Uterus (tissue), 4 donors: ENCODE data around the gene UBE2L5. TPM values are rescaled to one million over a fixed set of nuclear protein-coding genes. Genes with fewer than 3 reads are reported as not detected.

ENCODE experiments used
- DNase-seq, 2 donors: peaks; one replicate each; pipeline ENCODE4 v3.0.0-alpha.2; 2019 to 2020
- H3K27ac ChIP-seq, 2 donors: fragments of 200-600 bp; sonication (generic); 1 replicate in 1 of 2; 2 replicates in 1 of 2; pipeline ENCODE4 v1.5.1; 2016 to 2018
- H3K27me3 ChIP-seq, 2 donors: fragments of 200-600 bp; sonication (generic); one replicate each; pipeline ENCODE4 v1.5.1; 2018 to 2019; ENCODE audit warnings: control low read depth in 1 of 2
- H3K36me3 ChIP-seq, 2 donors: fragments of 200-600 bp; sonication (generic); one replicate each; pipeline ENCODE4 v1.5.1; 2019; ENCODE audit warnings: control low read depth in 1 of 2
- H3K4me1 ChIP-seq, 2 donors: fragments of 200-600 bp; sonication (generic); one replicate each; pipeline ENCODE4 v1.5.1; 2018 to 2019; ENCODE audit warnings: control low read depth in 1 of 2
- H3K4me3 ChIP-seq, 2 donors: fragments of 200-600 bp; sonication (generic); 1 replicate in 1 of 2; 2 replicates in 1 of 2; pipeline ENCODE4 v1.5.1; 2018 to 2019; ENCODE audit warnings: mild to moderate bottlenecking in 1 of 2
- H3K9me3 ChIP-seq, 2 donors: fragments of 200-600 bp; sonication (generic); one replicate each; pipeline ENCODE4 v1.5.1; 2019; ENCODE audit warnings: control low read depth in 1 of 2
- POLR2A ChIP-seq, 2 donors: fragments of 450-650 bp; IDR thresholded peaks; one replicate each; pipeline ENCODE4 v1.6.1; 2016; ENCODE audit warnings: antibody characterized with exemption in 2 of 2, mild to moderate bottlenecking in 1 of 2, moderate library complexity in 1 of 2
- intact Hi-C: fragments of 100-400 bp; cut with DNase I; formaldehyde crosslinking; loops from one replicate; pipeline ENCODE4 v1.15.1; 2023; ENCODE audit warnings: low total_unique reads
- total RNA-seq, 4 donors: library from RNA; depleted of rRNA in 3 of 4; stranded (reverse); fragments of >200 nt in 3 of 4; gene quantifications; one replicate each; pipeline versions ENCODE4 v1.1.0 to v1.2.4, GENCODE V29; 2014 to 2023
- TF ChIP-seq, protein P1 (sequence below), 4 experiments: fragments of 200-600 bp in 2 of 4; fragments of 450-650 bp in 2 of 4; sonication (generic) in 2 of 4; IDR thresholded peaks; one replicate each; pipeline ENCODE4 v1.5.1; 2016 to 2019; ENCODE audit warnings: antibody characterized with exemption in 4 of 4, mild to moderate bottlenecking in 2 of 4, moderate library complexity in 1 of 4
- donor health status: DM: yes; HTN: yes; CAD: no.

UBE2L5 gene
- 1 to 10 TPM in 1 of 4 donors, under 1 TPM in 1, not detected in 2; 0.21 to 2.8 TPM for total RNA-seq

DNA sequence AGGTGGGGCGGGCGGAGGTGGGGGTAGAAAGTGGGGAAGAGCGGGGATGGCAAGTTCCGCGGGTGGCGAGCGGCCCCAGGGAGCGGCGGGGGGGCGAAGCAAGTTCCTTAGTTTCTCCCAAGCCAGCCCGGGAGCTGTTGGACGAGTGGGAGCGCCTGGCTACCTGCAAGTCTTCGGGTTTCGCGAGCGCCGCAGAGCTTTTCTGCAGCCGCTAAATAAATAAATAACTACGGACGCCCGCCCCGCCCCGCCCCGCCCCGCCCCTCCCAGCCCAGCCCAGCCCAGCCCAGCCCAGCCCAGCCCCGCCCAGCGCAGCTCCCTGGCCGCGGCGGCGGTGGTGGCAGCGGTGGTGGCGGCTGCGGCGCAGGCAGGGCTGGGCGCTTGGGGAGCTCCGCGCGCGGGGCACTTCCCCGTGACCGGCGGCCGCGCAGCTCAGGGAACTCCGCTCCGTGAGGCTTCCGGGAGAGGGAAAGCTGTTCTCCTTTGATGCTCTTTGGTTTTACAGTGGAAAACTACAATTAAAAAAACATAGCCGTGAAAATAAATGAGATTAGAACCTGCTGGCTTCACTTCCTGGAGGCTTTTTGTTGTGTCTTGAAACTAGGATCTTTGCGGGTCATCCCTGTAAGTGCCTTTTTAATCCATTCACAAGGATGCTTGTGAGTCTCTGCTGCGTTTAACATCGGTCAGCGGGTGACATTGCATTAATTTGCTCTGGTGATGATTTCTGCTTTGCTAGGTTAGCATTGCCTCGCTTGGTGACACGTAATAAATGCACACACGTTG is at the start of gene UBE2L5:
TSS of gene UBE2L5 (plus strand) at position 440 of the 786 bp plus-strand sequence. CDS start 5,498 bp downstream, outside the sequence.
- Histone ChIP-seq H3K36me3 (no peaks in the 10 kb centered on the region), H3K27me3 (no peaks in the 10 kb centered on the region), H3K27ac (peak within 1 kb of the TSS; percentile 97 to 98), H3K9me3 (no peaks in the 10 kb centered on the region), H3K4me3 (peak within 1 kb of the TSS; percentile 49 to 58), H3K4me1 (peaks cover 0 to 9% of the 10 kb centered on the region in 2 donors)
- TF ChIP-seq, protein P1, sequence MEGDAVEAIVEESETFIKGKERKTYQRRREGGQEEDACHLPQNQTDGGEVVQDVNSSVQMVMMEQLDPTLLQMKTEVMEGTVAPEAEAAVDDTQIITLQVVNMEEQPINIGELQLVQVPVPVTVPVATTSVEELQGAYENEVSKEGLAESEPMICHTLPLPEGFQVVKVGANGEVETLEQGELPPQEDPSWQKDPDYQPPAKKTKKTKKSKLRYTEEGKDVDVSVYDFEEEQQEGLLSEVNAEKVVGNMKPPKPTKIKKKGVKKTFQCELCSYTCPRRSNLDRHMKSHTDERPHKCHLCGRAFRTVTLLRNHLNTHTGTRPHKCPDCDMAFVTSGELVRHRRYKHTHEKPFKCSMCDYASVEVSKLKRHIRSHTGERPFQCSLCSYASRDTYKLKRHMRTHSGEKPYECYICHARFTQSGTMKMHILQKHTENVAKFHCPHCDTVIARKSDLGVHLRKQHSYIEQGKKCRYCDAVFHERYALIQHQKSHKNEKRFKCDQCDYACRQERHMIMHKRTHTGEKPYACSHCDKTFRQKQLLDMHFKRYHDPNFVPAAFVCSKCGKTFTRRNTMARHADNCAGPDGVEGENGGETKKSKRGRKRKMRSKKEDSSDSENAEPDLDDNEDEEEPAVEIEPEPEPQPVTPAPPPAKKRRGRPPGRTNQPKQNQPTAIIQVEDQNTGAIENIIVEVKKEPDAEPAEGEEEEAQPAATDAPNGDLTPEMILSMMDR (IDR thresholded peaks at IDR 0.05), result no peak
- peak; percentile 52 to 89 for TF ChIP-seq POLR2A (IDR thresholded peaks at IDR 0.05)
- DNase-seq, result peak; percentile 86 to 93
- intact Hi-C loops, result loop anchor here (5.0 kb wide), 1 partner anchor 830 kb away; no protein-coding TSS in a partner anchor

DNA sequence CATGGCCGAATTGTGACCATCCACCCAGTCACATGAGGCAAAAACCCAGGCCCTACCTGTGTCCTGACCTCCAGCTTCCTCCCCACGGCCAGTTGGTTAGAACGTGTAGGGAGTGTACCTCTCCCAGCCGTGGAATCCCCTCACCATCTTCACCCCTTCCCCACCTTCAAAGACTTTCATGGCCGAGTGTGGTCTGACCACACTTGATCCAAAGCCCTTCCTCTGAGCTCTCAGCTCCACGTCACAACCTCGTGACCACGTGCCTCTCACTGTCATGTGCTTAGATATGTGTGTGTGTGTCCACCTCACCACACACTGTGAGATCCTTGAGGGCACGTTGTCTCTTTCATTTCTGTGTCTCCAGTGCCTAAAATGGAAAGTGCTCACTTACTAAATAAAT is 48.6 kb upstream of the UBE2L5 start:
- Histone ChIP-seq H3K4me1 (no peaks in the 10 kb centered on the region), H3K27ac (no peak overlapping the region), H3K36me3 (no peaks in the 10 kb centered on the region), H3K9me3 (no peaks in the 10 kb centered on the region), H3K4me3 (no peak overlapping the region), H3K27me3 (no peaks in the 10 kb centered on the region)
- DNase-seq, result no peak
- TF ChIP-seq, protein P1 (IDR thresholded peaks at IDR 0.05), result no peak
- no peak for TF ChIP-seq POLR2A (IDR thresholded peaks at IDR 0.05)
- intact Hi-C loops, result no loop called here

DNA sequence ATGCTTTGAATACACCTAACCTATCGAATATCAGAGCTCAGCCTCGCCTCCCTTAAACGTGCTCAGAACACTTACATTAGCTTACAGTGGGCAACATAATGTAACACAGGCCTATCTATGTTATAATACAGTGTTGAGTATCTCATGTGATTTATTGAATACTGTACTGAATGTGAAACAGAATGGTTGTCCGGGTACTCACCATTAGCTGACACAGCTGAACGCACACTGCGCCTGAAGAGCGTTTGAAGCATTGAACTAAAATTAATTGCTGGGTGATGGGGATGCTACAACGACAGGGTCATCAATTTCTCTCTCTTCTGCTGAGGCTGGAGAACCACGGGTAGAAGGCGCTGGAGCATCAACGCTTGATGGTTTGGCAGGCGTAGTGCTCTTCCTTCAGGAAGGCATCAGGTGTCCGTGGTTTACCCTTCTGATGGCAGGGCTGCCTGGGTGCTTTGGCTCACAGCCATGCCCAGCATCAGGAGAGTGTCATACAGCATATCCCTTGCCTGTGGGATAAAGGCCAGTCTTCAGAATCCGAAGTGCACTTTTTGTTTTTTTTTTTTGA is 46.9 kb upstream of the UBE2L5 start:
- Histone ChIP-seq H3K4me1 (no peaks in the 10 kb centered on the region), H3K9me3 (no peaks in the 10 kb centered on the region), H3K27ac (no peak overlapping the region), H3K27me3 (no peaks in the 10 kb centered on the region), H3K36me3 (no peaks in the 10 kb centered on the region), H3K4me3 (no peak overlapping the region)
- intact Hi-C loops, result no loop called here
- DNase-seq, result no peak
- no peak for TF ChIP-seq POLR2A (IDR thresholded peaks at IDR 0.05)
- TF ChIP-seq, protein P1 (IDR thresholded peaks at IDR 0.05), result no peak

- DNase-seq, result no peak
- H3K27ac ChIP-seq, result peak overlapping the region in 1 of 2 donors; percentile 5
- TF ChIP-seq POLR2A (IDR thresholded peaks at IDR 0.05), result no peak
- TF ChIP-seq, protein P1 (IDR thresholded peaks at IDR 0.05), result no peak
- intact Hi-C loops, result no loop called here
- no peaks in the 10 kb centered on the region for H3K36me3 ChIP-seq
- H3K4me3 ChIP-seq, result no peak overlapping the region
- no peaks in the 10 kb centered on the region for H3K9me3 ChIP-seq
- H3K27me3 ChIP-seq, result no peaks in the 10 kb centered on the region
- H3K4me1 ChIP-seq, result no peaks in the 10 kb centered on the region
Observed at GRCh38 chr13:30376426-30377311, 45.6 kb upstream of the UBE2L5 start.
